ENCODE measurements around the gene MAML2.

The MAML2 gene

GRCh38 chr11:96317571-96317970 lies 25.4 kb downstream of the MAML2 start:
- DNase-seq = no peak

- no peak for DNase-seq
Measured at GRCh38 chr11:96316869-96317268, 26.1 kb downstream of the MAML2 start.

- no peak for DNase-seq
Measured at GRCh38 chr11:96315476-96315875, 27.5 kb downstream of the MAML2 start.

GRCh38 chr11:96314326-96315020 lies 28.5 kb downstream of the MAML2 start:
- DNase-seq = no peak

- DNase-seq = no peak
Measured at GRCh38 chr11:96313163-96313562, 29.8 kb downstream of the MAML2 start.

- DNase-seq = no peak
Measured at GRCh38 chr11:96311120-96311568, 31.9 kb downstream of the MAML2 start.

- DNase-seq = no peak
Measured at GRCh38 chr11:96310236-96310635, 32.8 kb downstream of the MAML2 start.

- DNase-seq = no peak
Measured at GRCh38 chr11:96309643-96310017, 33.4 kb downstream of the MAML2 start.

- DNase-seq = no peak
Measured at GRCh38 chr11:96309016-96309642, 33.9 kb downstream of the MAML2 start.

GRCh38 chr11:96307776-96308140 lies 35.2 kb downstream of the MAML2 start:
- DNase-seq = no peak

- no peak for DNase-seq
Measured at GRCh38 chr11:96306933-96307775, 35.8 kb downstream of the MAML2 start.

GRCh38 chr11:96306600-96306932 lies 36.4 kb downstream of the MAML2 start:
- no peak for DNase-seq

GRCh38 chr11:96306071-96306470 lies 36.9 kb downstream of the MAML2 start:
- no peak for DNase-seq

GRCh38 chr11:96303980-96304379 lies 39.0 kb downstream of the MAML2 start:
- DNase-seq = no peak

GRCh38 chr11:96303064-96303463 lies 39.9 kb downstream of the MAML2 start:
- DNase-seq = no peak

GRCh38 chr11:96301818-96302217 lies 41.2 kb downstream of the MAML2 start:
- no peak for DNase-seq

GRCh38 chr11:96299155-96299888 lies 43.7 kb downstream of the MAML2 start:
- no peak for DNase-seq

GRCh38 chr11:96295369-96295768 lies 47.6 kb downstream of the MAML2 start:
- DNase-seq = no peak

- DNase-seq = no peak
Measured at GRCh38 chr11:96294289-96294688, 48.7 kb downstream of the MAML2 start.

GRCh38 chr11:96293598-96294021 lies 49.4 kb downstream of the MAML2 start:
- DNase-seq = no peak

- no peak for DNase-seq
Measured at GRCh38 chr11:96293109-96293508, 49.9 kb downstream of the MAML2 start.

- no peak for DNase-seq
Measured at GRCh38 chr11:96292291-96293010, 50.5 kb downstream of the MAML2 start.

- DNase-seq = no peak
Measured at GRCh38 chr11:96290631-96291030, 52.4 kb downstream of the MAML2 start.
